Pons (tissue), 1 donor: ENCODE data around the gene PTTG1IP.

Experiments
- DNase-seq: peaks from one replicate; pipeline ENCODE4 v3.0.0-alpha.2; 2016; ENCODE audit warnings: low spot score

Gene PTTG1IP

GRCh38 chr21:44800103-44800502 is 73.4 kb downstream of the PTTG1IP start:
- DNase-seq, result no peak

GRCh38 chr21:44799646-44800045 is 73.8 kb downstream of the PTTG1IP start:
- no peak for DNase-seq
